Vagina (tissue), 2 donors: ENCODE measurements around the gene CHI3L1. TPM values are rescaled to one million over a fixed set of nuclear protein-coding genes. Genes with fewer than 3 reads are reported as not detected.

ENCODE experiments used
- DNase-seq, 2 donors: peaks; one replicate each; pipeline ENCODE4 v3.0.0-alpha.2; 2017; ENCODE audit errors: extremely low spot score in 2 of 2
- H3K27ac ChIP-seq: fragments of 200-600 bp; sonication (generic); one replicate; pipeline ENCODE4 v1.5.1; 2019
- H3K27me3 ChIP-seq: fragments of 200-600 bp; sonication (generic); one replicate; pipeline ENCODE4 v1.5.1; 2019
- H3K36me3 ChIP-seq, 2 donors: fragments of 200-600 bp; sonication (generic); one replicate each; pipeline ENCODE4 v1.5.1; 2017 to 2019
- H3K4me1 ChIP-seq: fragments of 200-600 bp; sonication (generic); one replicate; pipeline ENCODE4 v1.5.1; 2019
- H3K4me3 ChIP-seq, 2 donors: fragments of 200-600 bp; sonication (generic); 1 replicate in 1 of 2; 2 replicates in 1 of 2; pipeline ENCODE4 v1.5.1; 2016 to 2019
- H3K9me3 ChIP-seq: fragments of 200-600 bp; sonication (generic); one replicate; pipeline ENCODE4 v1.5.1; 2019
- POLR2A ChIP-seq, 2 donors: fragments of 450-650 bp; IDR thresholded peaks; one replicate each; pipeline ENCODE4 v1.6.1; 2017; ENCODE audit warnings: antibody characterized with exemption in 2 of 2, mild to moderate bottlenecking in 2 of 2, moderate library complexity in 2 of 2
- POLR2AphosphoS5 ChIP-seq, 2 donors: sonication (generic); formaldehyde crosslinking; IDR thresholded peaks; one replicate each; pipeline ENCODE4 v1.9.0; 2017; ENCODE audit warnings: antibody characterized with exemption in 2 of 2, mild to moderate bottlenecking in 2 of 2, low read depth in 1 of 2; ENCODE audit not compliant: insufficient read depth in 1 of 2
- intact Hi-C: fragments of 100-400 bp; cut with DNase I; formaldehyde crosslinking; loops from one replicate; pipeline ENCODE4 v1.15.1; 2023
- total RNA-seq: library from RNA; depleted of rRNA; stranded (reverse); fragments of >200 nt; gene quantifications from one replicate; pipeline ENCODE4 v1.2.3, GENCODE V29; 2016
- TF ChIP-seq, protein P1 (sequence below), 3 experiments: fragments of 450-650 bp in 2 of 3; fragments of 200-600 bp in 1 of 3; sonication (generic) in 1 of 3; IDR thresholded peaks; one replicate each; pipeline ENCODE4 v1.5.1; 2017 to 2019; ENCODE audit warnings: antibody characterized with exemption in 3 of 3, mild to moderate bottlenecking in 2 of 3, moderate library complexity in 2 of 3

Gene CHI3L1
- total RNA-seq, 1 donor from 2014 or later: 51.3 TPM

DNA sequence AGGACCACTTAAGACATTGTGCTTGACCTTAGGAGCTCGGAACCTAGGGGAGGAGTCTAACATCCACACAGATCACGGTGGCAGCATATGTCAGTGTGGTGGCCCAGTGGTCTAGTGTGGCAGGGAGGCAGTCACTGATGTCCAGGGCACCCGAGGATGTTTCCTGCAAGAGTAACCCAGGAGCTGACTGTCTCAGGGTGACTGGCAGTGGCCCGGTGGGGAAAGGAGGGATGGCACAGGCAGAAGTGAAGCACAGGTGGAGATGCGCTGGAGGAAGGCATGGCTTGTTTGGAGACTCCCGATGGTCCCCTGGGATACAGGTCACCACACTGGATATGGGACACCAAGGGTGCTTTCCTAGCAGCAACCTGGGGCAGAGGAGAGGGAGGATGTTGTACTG lies 26.6 kb upstream of the CHI3L1 start:
- TF ChIP-seq POLR2AphosphoS5 (IDR thresholded peaks at IDR 0.05; ENCODE audit: insufficient read depth in 1 of 2, low read depth in 1 of 2) (no peak), POLR2A (IDR thresholded peaks at IDR 0.05) (no peak)
- TF ChIP-seq, protein P1, sequence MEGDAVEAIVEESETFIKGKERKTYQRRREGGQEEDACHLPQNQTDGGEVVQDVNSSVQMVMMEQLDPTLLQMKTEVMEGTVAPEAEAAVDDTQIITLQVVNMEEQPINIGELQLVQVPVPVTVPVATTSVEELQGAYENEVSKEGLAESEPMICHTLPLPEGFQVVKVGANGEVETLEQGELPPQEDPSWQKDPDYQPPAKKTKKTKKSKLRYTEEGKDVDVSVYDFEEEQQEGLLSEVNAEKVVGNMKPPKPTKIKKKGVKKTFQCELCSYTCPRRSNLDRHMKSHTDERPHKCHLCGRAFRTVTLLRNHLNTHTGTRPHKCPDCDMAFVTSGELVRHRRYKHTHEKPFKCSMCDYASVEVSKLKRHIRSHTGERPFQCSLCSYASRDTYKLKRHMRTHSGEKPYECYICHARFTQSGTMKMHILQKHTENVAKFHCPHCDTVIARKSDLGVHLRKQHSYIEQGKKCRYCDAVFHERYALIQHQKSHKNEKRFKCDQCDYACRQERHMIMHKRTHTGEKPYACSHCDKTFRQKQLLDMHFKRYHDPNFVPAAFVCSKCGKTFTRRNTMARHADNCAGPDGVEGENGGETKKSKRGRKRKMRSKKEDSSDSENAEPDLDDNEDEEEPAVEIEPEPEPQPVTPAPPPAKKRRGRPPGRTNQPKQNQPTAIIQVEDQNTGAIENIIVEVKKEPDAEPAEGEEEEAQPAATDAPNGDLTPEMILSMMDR (IDR thresholded peaks at IDR 0.05): no peak
- Histone ChIP-seq H3K36me3 (no peaks in the 10 kb centered on the region), H3K9me3 (no peaks in the 10 kb centered on the region), H3K27ac (no peak overlapping the region), H3K4me3 (no peak overlapping the region), H3K27me3 (no peaks in the 10 kb centered on the region), H3K4me1 (no peaks in the 10 kb centered on the region)
- DNase-seq: no peak
- intact Hi-C loops: loop anchor here (5.0 kb wide), 1 partner anchor 91 kb away; no protein-coding TSS in a partner anchor

DNA sequence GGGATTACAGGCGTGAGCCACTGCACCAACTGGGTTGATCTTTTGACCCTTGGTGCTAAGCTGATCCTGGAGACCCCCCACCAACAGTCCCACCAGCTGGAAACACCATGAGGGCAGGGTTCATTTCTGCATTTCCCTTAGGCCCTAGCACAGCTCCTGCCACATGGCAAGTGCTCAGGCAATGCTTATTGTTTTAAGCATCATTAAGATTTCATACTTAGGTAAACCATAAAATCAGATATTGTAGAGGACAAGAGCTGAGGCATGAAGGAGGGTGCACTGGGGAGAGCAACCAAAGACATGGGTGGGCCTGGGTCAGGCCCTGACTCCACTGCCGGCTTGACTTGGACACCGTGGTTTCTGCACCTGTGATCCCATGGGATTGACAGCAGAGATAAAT lies 25.3 kb upstream of the CHI3L1 start:
- H3K4me1 ChIP-seq: no peaks in the 10 kb centered on the region
- H3K36me3 ChIP-seq: no peaks in the 10 kb centered on the region
- no peak overlapping the region for H3K27ac ChIP-seq
- intact Hi-C loops: loop anchor here (5.0 kb wide), 1 partner anchor 90 kb away; no protein-coding TSS in a partner anchor
- DNase-seq: no peak
- no peak overlapping the region for H3K4me3 ChIP-seq
- no peaks in the 10 kb centered on the region for H3K27me3 ChIP-seq
- H3K9me3 ChIP-seq: no peaks in the 10 kb centered on the region
- TF ChIP-seq POLR2AphosphoS5 (IDR thresholded peaks at IDR 0.05; ENCODE audit: insufficient read depth in 1 of 2, low read depth in 1 of 2): no peak
- TF ChIP-seq, protein P1 (IDR thresholded peaks at IDR 0.05): no peak
- TF ChIP-seq POLR2A (IDR thresholded peaks at IDR 0.05): no peak

DNA sequence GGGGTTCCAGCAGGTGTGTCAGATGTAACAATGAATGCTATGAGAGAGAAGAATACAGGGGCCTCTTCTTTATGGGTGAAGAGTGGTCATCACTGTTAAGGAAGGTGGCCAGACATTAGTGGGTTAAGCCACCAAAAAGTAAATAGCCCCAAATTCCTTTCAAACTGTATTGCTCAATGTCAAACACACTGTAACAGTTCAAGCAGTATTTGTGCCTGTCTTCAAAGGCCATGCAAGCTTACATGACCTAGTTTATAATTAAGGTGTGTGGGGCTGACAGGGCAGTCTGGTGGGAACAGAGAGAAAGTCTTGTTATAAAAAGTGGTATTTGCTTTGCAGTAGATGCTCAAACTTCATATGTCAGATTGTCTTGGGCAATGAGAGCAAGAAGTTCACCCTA lies 24.5 kb upstream of the CHI3L1 start:
- Histone ChIP-seq H3K27me3 (no peaks in the 10 kb centered on the region), H3K27ac (no peak overlapping the region), H3K36me3 (no peaks in the 10 kb centered on the region), H3K9me3 (no peaks in the 10 kb centered on the region), H3K4me3 (no peak overlapping the region), H3K4me1 (no peaks in the 10 kb centered on the region)
- TF ChIP-seq POLR2AphosphoS5 (IDR thresholded peaks at IDR 0.05; ENCODE audit: insufficient read depth in 1 of 2, low read depth in 1 of 2): no peak
- no peak for TF ChIP-seq POLR2A (IDR thresholded peaks at IDR 0.05)
- TF ChIP-seq, protein P1 (IDR thresholded peaks at IDR 0.05): no peak
- DNase-seq: no peak
- intact Hi-C loops: loop anchor here (5.0 kb wide), 1 partner anchor 89 kb away; no protein-coding TSS in a partner anchor

DNA sequence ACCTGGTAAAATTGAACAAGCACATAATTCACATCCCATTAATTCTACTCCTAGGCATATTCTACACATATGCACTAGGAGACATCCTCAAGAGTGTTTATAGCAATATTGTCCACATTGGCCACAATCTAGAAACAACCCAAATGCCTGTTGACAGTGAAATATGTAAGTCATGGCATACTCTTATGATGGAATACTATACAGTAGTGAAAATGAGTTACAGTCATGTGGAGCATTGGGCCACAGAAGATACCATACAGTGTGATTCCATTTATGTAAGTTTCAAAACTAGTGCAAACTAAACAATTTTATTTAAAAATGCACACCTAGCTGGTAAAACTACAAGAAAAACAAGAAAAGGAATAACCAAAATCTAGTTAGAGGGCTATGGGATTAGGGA lies 23.8 kb upstream of the CHI3L1 start:
- Histone ChIP-seq H3K27ac (no peak overlapping the region), H3K9me3 (no peaks in the 10 kb centered on the region), H3K4me1 (no peaks in the 10 kb centered on the region), H3K27me3 (no peaks in the 10 kb centered on the region), H3K36me3 (no peaks in the 10 kb centered on the region), H3K4me3 (no peak overlapping the region)
- TF ChIP-seq POLR2A (IDR thresholded peaks at IDR 0.05): no peak
- TF ChIP-seq POLR2AphosphoS5 (IDR thresholded peaks at IDR 0.05; ENCODE audit: insufficient read depth in 1 of 2, low read depth in 1 of 2): no peak
- TF ChIP-seq, protein P1 (IDR thresholded peaks at IDR 0.05): no peak
- DNase-seq: no peak
- intact Hi-C loops: loop anchor here (5.0 kb wide), 1 partner anchor 88 kb away; no protein-coding TSS in a partner anchor

DNA sequence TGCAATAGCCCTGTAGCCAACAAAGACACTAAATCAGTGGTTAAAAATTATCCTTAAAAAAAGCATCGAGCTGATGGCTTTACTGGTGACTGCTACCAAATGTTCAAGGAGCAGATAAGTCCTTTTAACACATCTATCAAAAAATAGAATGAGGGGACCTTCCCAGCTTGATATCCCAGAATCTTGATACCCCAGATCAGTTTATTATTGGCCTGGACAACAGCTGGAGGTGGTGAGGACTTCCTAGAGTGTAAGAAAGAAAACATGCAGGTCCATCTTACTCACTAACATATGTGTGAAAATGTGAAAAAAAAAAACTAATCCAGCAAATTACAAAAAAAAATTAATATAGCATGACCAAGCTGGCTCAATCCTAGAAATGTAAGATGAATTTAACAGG lies 21.7 kb upstream of the CHI3L1 start:
- TF ChIP-seq POLR2A (IDR thresholded peaks at IDR 0.05): no peak
- TF ChIP-seq, protein P1 (IDR thresholded peaks at IDR 0.05): no peak
- TF ChIP-seq POLR2AphosphoS5 (IDR thresholded peaks at IDR 0.05; ENCODE audit: insufficient read depth in 1 of 2, low read depth in 1 of 2): no peak
- Histone ChIP-seq H3K27ac (no peak overlapping the region), H3K4me1 (peaks cover 3% of the 10 kb centered on the region), H3K27me3 (no peaks in the 10 kb centered on the region), H3K4me3 (no peak overlapping the region), H3K36me3 (no peaks in the 10 kb centered on the region), H3K9me3 (no peaks in the 10 kb centered on the region)
- intact Hi-C loops: no loop called here
- DNase-seq: no peak
